KOPT-K1 (cell line): ENCODE measurements around the gene PGLYRP3.

Experiments
- H3K27ac ChIP-seq: fragments of 200-600 bp; sonication (generic); 2 replicates; pipeline ENCODE4 v1.5.1; 2016; ENCODE audit warnings: antibody characterized with exemption, mild to moderate bottlenecking, low read depth, low read length; ENCODE audit not compliant: poor library complexity, severe bottlenecking
- H3K36me3 ChIP-seq: fragments of 200-600 bp; sonication (generic); 2 replicates; pipeline ENCODE4 v1.5.1; 2017; ENCODE audit warnings: antibody characterized with exemption, mild to moderate bottlenecking, low read length, moderate library complexity; ENCODE audit not compliant: insufficient read depth
- H3K9me3 ChIP-seq: fragments of 200-600 bp; sonication (generic); 2 replicates; pipeline ENCODE4 v1.5.1; 2017; ENCODE audit warnings: antibody characterized with exemption, low read length, mild to moderate bottlenecking; ENCODE audit not compliant: insufficient read depth, poor library complexity, severe bottlenecking

The PGLYRP3 gene

GRCh38 chr1:153262070-153262366, 50.7 kb downstream of the PGLYRP3 start:
- no peaks in the 10 kb centered on the region for H3K9me3 ChIP-seq
- H3K27ac ChIP-seq: no peak overlapping the region

GRCh38 chr1:153261281-153262069, 51.3 kb downstream of the PGLYRP3 start:
- H3K9me3 ChIP-seq: no peaks in the 10 kb centered on the region
- H3K27ac ChIP-seq: no peak overlapping the region
- no peaks in the 10 kb centered on the region for H3K36me3 ChIP-seq

More at GRCh38 chr1:153262070-153262366, 50.7 kb downstream of the PGLYRP3 start:
- no peaks in the 10 kb centered on the region for H3K36me3 ChIP-seq

GRCh38 chr1:153260585-153261280, 52.0 kb downstream of the PGLYRP3 start:
- H3K9me3 ChIP-seq: no peaks in the 10 kb centered on the region
- no peak overlapping the region for H3K27ac ChIP-seq
- H3K36me3 ChIP-seq: no peaks in the 10 kb centered on the region

GRCh38 chr1:153259387-153259786, 53.4 kb downstream of the PGLYRP3 start, which contains the start of gene LORICRIN:
Gene LORICRIN, plus strand, starts transcription at chr1:153259687. Its CDS starts 1,263 bp downstream, at chr1:153260950.
- Histone ChIP-seq H3K9me3 (no peaks in the 10 kb centered on the region), H3K36me3 (no peaks in the 10 kb centered on the region), H3K27ac (no peak within 1 kb of the TSS)

- no peaks in the 10 kb centered on the region for H3K36me3 ChIP-seq
- H3K27ac ChIP-seq: peak overlapping the region; percentile 19
- H3K9me3 ChIP-seq: no peaks in the 10 kb centered on the region
These were observed 59.1 kb downstream of the PGLYRP3 start for GRCh38 chr1:153253693-153254092.

GRCh38 chr1:153253076-153253475, 59.7 kb downstream of the PGLYRP3 start:
- Histone ChIP-seq H3K27ac (no peak overlapping the region), H3K9me3 (no peaks in the 10 kb centered on the region), H3K36me3 (no peaks in the 10 kb centered on the region)

- H3K36me3 ChIP-seq: no peaks in the 10 kb centered on the region
- no peak overlapping the region for H3K27ac ChIP-seq
These were observed 60.8 kb downstream of the PGLYRP3 start for GRCh38 chr1:153251988-153252387.

GRCh38 chr1:153251562-153251961, 61.2 kb downstream of the PGLYRP3 start:
- Histone ChIP-seq H3K36me3 (no peaks in the 10 kb centered on the region), H3K9me3 (no peaks in the 10 kb centered on the region), H3K27ac (no peak overlapping the region)

More at GRCh38 chr1:153251988-153252387, 60.8 kb downstream of the PGLYRP3 start:
- no peaks in the 10 kb centered on the region for H3K9me3 ChIP-seq

GRCh38 chr1:153251087-153251486, 61.7 kb downstream of the PGLYRP3 start:
- Histone ChIP-seq H3K9me3 (no peaks in the 10 kb centered on the region), H3K36me3 (no peaks in the 10 kb centered on the region), H3K27ac (no peak overlapping the region)

- Histone ChIP-seq H3K9me3 (no peaks in the 10 kb centered on the region), H3K27ac (no peak overlapping the region), H3K36me3 (no peaks in the 10 kb centered on the region)
These were observed 62.6 kb downstream of the PGLYRP3 start for GRCh38 chr1:153250166-153250565.

GRCh38 chr1:153248176-153248879, 64.4 kb downstream of the PGLYRP3 start:
- Histone ChIP-seq H3K27ac (no peak overlapping the region), H3K9me3 (no peaks in the 10 kb centered on the region)

More at GRCh38 chr1:153248176-153248879, 64.4 kb downstream of the PGLYRP3 start:
- no peaks in the 10 kb centered on the region for H3K36me3 ChIP-seq
